Measurements from ENCODE around the gene MAN2B2. TPM values are rescaled to one million over a fixed set of nuclear protein-coding genes. Genes with fewer than 3 reads are reported as not detected.
"Not testable (repeated sequence)": the region's sequence is repeated elsewhere in the genome, so short reads cannot be mapped to it uniquely, and the experiment has no call there.

The MAN2B2 gene
- total RNA-seq, 1 donor from 2014 or later: 13.9 TPM

DNA sequence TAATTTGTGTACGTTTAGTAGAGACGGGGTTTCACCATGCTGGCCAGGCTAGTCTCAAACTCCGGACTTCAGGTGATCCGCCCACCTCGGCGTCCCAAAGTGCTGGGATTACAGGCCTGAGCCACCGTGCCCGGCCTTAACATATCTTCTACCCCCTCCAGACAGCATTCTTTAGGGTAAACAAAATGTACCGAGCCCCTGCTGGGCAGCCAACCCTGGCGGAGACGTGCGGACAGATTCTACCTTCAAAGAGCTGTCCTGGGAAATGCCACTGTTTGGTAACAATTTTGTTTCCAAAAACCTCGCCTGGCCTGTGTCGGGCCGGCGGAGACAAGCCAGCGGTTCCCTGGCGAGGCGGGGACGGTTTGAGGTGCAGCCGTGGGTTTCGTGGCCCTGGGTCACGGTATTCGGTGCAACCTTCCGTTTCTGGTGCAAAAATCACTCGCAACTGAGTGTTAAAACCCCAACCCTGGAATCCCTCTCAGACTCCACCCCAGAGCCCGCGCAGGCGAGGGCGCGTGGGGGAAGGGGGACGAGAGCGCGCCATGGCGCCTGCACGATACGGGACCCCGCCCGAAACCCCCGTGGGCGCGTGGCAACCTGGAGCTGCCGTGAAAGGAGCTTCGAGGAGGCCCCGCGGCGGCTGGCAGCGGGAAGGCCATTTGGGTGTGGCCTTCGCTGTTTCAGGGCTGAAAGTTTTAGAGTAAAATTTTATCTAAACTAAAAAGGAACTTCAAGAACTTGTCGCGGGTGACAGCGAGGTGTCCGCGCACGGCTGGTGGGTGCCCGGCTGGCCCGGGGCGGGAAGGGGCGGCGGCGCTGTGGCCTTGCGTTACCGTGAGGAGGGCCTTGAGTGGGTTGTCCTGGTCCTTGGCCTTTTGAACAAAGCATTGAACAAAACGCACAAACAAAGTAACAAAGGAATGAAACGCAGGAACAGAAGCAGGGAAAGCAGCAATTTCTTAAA, 82.5 kb downstream of the MAN2B2 start:
- H3K4me3 Mint-ChIP-seq: no peak overlapping the region
- H3K36me3 Mint-ChIP-seq (ENCODE audit: low read depth): no peaks in the 10 kb centered on the region
- peaks cover 10% of the 10 kb centered on the region for H3K9me3 Mint-ChIP-seq
- H3K27ac Mint-ChIP-seq: no peak overlapping the region
- no peak for DNase-seq (ENCODE audit: low spot score)
- intact Hi-C loops (cut with micrococcal nuclease): loop anchor here (2.0 kb wide), 2 partner anchors 15 to 17 kb away; partner anchors contain the start of gene MRFAP1
- peaks cover 8% of the 10 kb centered on the region for H3K4me1 Mint-ChIP-seq (ENCODE audit: low read depth)
- H3K27me3 Mint-ChIP-seq (ENCODE audit: insufficient read depth): peaks cover 22% of the 10 kb centered on the region

DNA sequence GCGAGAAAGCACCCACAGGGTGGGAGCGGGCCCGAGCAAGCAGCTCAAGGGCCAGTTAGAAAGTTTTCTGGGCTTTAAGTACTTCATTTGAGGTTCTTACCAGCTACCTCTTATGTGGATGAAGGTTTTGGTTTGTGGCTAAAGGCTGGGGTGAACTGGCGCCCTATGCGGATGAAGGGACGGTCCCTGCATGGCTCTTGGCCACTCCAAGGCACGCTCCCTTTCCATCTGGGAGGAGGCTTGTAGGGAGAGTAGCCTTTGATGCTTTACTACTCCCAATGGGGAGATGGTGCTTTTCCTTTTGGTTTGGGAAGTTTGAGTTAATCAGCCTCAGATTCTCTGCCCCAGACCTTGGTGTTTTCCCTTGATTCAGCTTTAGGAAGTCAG, 83.2 kb downstream of the MAN2B2 start:
- no peaks in the 10 kb centered on the region for H3K36me3 Mint-ChIP-seq (ENCODE audit: low read depth)
- peaks cover 8% of the 10 kb centered on the region for H3K4me1 Mint-ChIP-seq (ENCODE audit: low read depth)
- H3K27ac Mint-ChIP-seq: no peak overlapping the region
- DNase-seq (ENCODE audit: low spot score): no peak
- intact Hi-C loops (cut with micrococcal nuclease): loop anchor here (2.0 kb wide), 2 partner anchors 15 to 17 kb away; partner anchors contain the start of gene MRFAP1
- peak overlapping the region; percentile 59 for H3K4me3 Mint-ChIP-seq
- peaks cover 28% of the 10 kb centered on the region for H3K27me3 Mint-ChIP-seq (ENCODE audit: insufficient read depth)
- H3K9me3 Mint-ChIP-seq: peaks cover 10% of the 10 kb centered on the region

DNA sequence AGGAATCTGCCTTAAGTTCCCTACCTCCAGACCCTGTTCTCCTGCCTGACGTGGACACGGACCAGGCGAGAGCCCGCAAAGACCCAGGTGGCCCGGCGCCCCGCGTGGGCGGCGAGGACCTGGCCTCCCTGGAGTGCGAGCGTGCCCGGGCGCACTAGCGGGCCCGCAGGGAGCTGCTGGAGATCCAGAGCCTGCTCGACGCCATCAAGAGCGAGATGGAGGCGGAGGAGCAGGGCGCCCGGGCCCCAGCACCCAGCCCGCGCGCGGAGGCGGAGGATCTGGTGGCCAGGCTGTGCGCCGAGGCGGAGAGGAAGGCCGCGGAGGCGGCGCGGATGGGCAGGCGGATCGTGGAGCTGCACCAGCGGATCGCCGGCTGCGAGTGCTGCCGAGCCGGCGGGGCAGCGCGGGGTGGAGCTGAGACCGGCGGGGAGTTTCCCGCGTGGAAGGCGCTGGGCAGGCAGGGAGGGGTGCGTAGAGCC, 83.6 kb downstream of the MAN2B2 start:
- H3K9me3 Mint-ChIP-seq: peaks cover 10% of the 10 kb centered on the region
- H3K36me3 Mint-ChIP-seq (ENCODE audit: low read depth): no peaks in the 10 kb centered on the region
- peak overlapping the region; percentile 59 for H3K4me3 Mint-ChIP-seq
- H3K27ac Mint-ChIP-seq: no peak overlapping the region
- H3K4me1 Mint-ChIP-seq (ENCODE audit: low read depth): peaks cover 8% of the 10 kb centered on the region
- peaks cover 31% of the 10 kb centered on the region for H3K27me3 Mint-ChIP-seq (ENCODE audit: insufficient read depth)
- intact Hi-C loops (cut with micrococcal nuclease): loop anchor here (2.0 kb wide), 2 partner anchors 14 to 18 kb away; partner anchors contain the start of gene MRFAP1
- DNase-seq (ENCODE audit: low spot score): peak; percentile 44

DNA sequence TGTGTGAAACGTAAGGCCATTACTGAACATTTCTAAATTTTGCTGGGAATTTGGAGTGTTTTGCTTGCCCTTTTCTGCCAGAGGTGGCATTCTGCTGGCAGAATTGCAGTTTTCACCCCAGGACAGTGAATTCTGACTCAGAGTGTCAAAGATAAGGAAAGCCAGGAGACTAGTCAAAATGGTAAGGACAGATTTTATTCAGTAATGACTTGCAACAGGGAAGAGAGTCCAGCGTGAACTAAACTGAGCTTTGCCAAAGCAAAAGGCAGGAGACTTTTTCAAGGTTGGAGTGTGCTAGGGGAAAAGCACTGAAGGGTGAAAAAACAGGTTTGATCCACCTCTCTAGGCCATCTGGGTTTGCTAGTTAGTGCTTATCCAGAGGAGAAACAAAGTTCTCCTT, 84.9 kb downstream of the MAN2B2 start:
- intact Hi-C loops (cut with micrococcal nuclease): loop anchor here (2.0 kb wide), 2 partner anchors 13 to 19 kb away; partner anchors contain the start of gene MRFAP1
- H3K27me3 Mint-ChIP-seq (ENCODE audit: insufficient read depth): peaks cover 35% of the 10 kb centered on the region
- peaks cover 8% of the 10 kb centered on the region for H3K4me1 Mint-ChIP-seq (ENCODE audit: low read depth)
- H3K36me3 Mint-ChIP-seq (ENCODE audit: low read depth): no peaks in the 10 kb centered on the region
- no peak for DNase-seq (ENCODE audit: low spot score)
- H3K4me3 Mint-ChIP-seq: no peak overlapping the region
- H3K9me3 Mint-ChIP-seq: peaks cover 10% of the 10 kb centered on the region
- no peak overlapping the region for H3K27ac Mint-ChIP-seq

GRCh38 chr4:6660430-6660829, 85.4 kb downstream of the MAN2B2 start:
- peaks cover 8% of the 10 kb centered on the region for H3K4me1 Mint-ChIP-seq (ENCODE audit: low read depth)
- no peak overlapping the region for H3K4me3 Mint-ChIP-seq
- intact Hi-C loops (cut with micrococcal nuclease): no loop called here
- H3K27ac Mint-ChIP-seq: no peak overlapping the region
- H3K9me3 Mint-ChIP-seq: peaks cover 5% of the 10 kb centered on the region
- H3K27me3 Mint-ChIP-seq (ENCODE audit: insufficient read depth): peaks cover 35% of the 10 kb centered on the region
- no peak for DNase-seq (ENCODE audit: low spot score)
- no peaks in the 10 kb centered on the region for H3K36me3 Mint-ChIP-seq (ENCODE audit: low read depth)

DNA sequence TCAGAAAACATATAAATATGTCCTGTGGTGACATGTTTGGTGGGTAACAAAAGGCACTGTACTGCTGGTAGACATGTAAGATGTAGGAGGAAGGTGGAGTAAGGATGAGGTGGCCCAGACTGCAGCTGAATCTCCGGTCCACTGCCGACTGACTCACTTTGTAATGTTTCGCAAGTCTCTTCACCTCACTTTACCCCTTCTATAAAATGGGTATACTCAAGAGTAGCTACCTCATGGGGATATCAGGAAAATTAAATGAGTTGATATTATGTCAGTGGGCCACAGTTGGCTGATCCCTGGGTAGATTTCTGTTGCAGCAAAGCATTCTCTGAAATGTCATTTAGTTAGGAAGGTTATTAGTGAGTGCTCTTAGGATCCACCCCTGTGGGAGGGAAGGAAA, 87.6 kb downstream of the MAN2B2 start:
- peaks cover 8% of the 10 kb centered on the region for H3K4me1 Mint-ChIP-seq (ENCODE audit: low read depth)
- intact Hi-C loops (cut with micrococcal nuclease): no loop called here
- H3K27me3 Mint-ChIP-seq (ENCODE audit: insufficient read depth): peaks cover 35% of the 10 kb centered on the region
- H3K27ac Mint-ChIP-seq: no peak overlapping the region
- no peaks in the 10 kb centered on the region for H3K36me3 Mint-ChIP-seq (ENCODE audit: low read depth)
- no peak overlapping the region for H3K4me3 Mint-ChIP-seq
- no peaks in the 10 kb centered on the region for H3K9me3 Mint-ChIP-seq
- DNase-seq (ENCODE audit: low spot score): no peak

DNA sequence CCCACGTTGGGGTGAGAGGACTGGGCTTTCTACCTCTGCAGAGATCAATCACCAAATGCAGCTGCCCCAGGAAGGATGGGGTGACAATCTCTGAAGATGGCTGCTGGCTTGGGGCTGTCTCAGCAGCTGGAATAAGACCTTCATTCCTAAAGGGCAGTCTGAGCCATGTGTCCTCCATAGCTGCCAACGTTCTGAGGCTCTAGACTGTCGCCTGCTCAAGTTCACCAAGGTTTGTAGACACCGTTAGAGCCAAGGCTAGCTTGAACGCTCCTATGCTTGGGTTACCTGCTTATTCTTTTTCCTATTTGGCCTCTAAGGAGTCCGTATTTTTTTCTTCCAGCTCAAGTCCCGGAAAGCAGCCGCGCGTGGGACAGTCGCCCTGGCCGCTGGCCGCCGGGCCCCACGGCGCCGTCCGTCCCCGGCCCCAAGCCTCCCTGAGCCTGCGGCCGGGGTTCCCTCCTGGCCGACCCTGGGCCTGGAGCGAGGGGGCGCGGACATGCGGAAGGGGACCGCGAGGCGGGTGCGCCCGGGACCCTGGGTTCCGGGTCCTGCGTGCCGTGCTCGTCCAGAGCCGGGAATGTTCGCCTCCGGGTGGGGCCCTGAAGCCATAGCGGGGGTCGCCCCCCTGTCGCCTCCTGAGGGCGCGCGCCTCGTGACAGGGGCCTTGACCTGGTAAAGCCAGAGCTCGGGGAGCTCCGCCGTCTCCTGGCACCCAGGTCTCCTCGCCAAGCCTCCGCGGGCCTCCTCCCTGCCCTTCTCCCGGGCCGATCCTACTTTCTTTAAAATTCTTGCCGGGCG, 88.8 kb downstream of the MAN2B2 start:
- peaks cover 8% of the 10 kb centered on the region for H3K4me1 Mint-ChIP-seq (ENCODE audit: low read depth)
- no peaks in the 10 kb centered on the region for H3K36me3 Mint-ChIP-seq (ENCODE audit: low read depth)

GRCh38 chr4:6665320-6665654, 90.3 kb downstream of the MAN2B2 start:
- Mint-ChIP-seq H3K9me3 (no peaks in the 10 kb centered on the region), H3K36me3 (ENCODE audit: low read depth) (no peaks in the 10 kb centered on the region), H3K27me3 (ENCODE audit: insufficient read depth) (peaks cover 30% of the 10 kb centered on the region), H3K4me3 (no peak overlapping the region), H3K27ac (no peak overlapping the region), H3K4me1 (ENCODE audit: low read depth) (peaks cover 1% of the 10 kb centered on the region)
- intact Hi-C loops (cut with micrococcal nuclease): no loop called here
- DNase-seq (ENCODE audit: low spot score): no peak

More for the DNA sequence above, 88.8 kb downstream of the MAN2B2 start:
- Mint-ChIP-seq H3K4me3 (no peak overlapping the region), H3K27ac (no peak overlapping the region), H3K27me3 (ENCODE audit: insufficient read depth) (peaks cover 37% of the 10 kb centered on the region), H3K9me3 (no peaks in the 10 kb centered on the region)
- intact Hi-C loops (cut with micrococcal nuclease): no loop called here
- DNase-seq (ENCODE audit: low spot score): no peak

DNA sequence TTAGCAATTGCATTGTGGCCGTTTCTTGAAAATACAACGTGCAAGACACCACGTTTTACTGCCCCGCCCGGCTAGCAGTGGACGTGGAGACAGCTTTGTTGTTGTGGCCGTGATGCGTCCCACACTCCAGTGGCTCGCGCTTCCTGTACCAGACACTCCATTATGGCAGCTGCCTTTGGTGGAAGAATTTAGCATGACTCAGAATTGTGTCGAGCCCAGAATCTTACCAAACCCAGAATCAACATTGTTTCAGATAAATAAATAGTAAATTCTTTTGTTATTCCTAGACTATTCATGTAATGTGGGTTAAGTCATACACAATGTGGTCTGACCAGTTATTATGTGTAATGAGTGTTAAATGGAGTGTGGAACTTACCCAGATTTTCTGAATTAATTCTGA, 93.4 kb downstream of the MAN2B2 start:
- H3K27me3 Mint-ChIP-seq (ENCODE audit: insufficient read depth): peaks cover 10% of the 10 kb centered on the region
- H3K27ac Mint-ChIP-seq: no peak overlapping the region
- H3K4me1 Mint-ChIP-seq (ENCODE audit: low read depth): peaks cover 5% of the 10 kb centered on the region
- H3K9me3 Mint-ChIP-seq: no peaks in the 10 kb centered on the region
- no peaks in the 10 kb centered on the region for H3K36me3 Mint-ChIP-seq (ENCODE audit: low read depth)
- no peak overlapping the region for H3K4me3 Mint-ChIP-seq
- intact Hi-C loops (cut with micrococcal nuclease): no loop called here
- DNase-seq (ENCODE audit: low spot score): no peak

- Mint-ChIP-seq H3K36me3 (ENCODE audit: low read depth) (peaks cover 21% of the 10 kb centered on the region), H3K4me1 (ENCODE audit: low read depth) (peaks cover 31% of the 10 kb centered on the region), H3K27ac (no peak overlapping the region), H3K4me3 (no peak overlapping the region), H3K27me3 (ENCODE audit: insufficient read depth) (peaks cover 2% of the 10 kb centered on the region), H3K9me3 (no peaks in the 10 kb centered on the region)
- no peak for DNase-seq (ENCODE audit: low spot score)
- intact Hi-C loops (cut with micrococcal nuclease): loop anchor here (2.0 kb wide), 1 partner anchor 13 kb away; no protein-coding TSS in a partner anchor
These were observed 96.7 kb downstream of the MAN2B2 start for GRCh38 chr4:6671648-6672047.

DNA sequence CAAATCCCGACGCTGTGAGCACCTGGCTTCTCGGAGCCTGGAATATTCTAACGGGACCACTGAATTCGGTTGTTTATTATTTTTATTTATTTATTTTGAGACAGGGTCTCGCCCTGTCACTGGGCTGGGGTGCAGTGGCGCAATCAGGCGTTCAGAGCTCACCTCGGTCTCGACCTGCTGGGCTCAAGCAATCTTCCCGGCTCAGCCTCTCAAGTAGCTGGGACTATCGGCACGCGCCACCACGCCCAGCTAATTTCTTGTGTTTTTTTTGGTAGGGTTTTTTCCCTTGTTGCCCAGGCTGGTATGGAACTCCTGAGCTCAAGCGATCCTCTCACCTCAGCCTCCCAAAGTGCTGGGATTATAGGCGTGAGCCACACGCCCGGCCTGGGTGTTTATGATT, 97.1 kb downstream of the MAN2B2 start:
- intact Hi-C loops (cut with micrococcal nuclease): loop anchor here (2.0 kb wide), 1 partner anchor 13 kb away; no protein-coding TSS in a partner anchor
- no peak for DNase-seq (ENCODE audit: low spot score)
- Mint-ChIP-seq H3K4me1 (ENCODE audit: low read depth) (peaks cover 35% of the 10 kb centered on the region), H3K9me3 (no peaks in the 10 kb centered on the region), H3K27me3 (ENCODE audit: insufficient read depth) (peaks cover 2% of the 10 kb centered on the region), H3K36me3 (ENCODE audit: low read depth) (peaks cover 24% of the 10 kb centered on the region), H3K27ac (no peak overlapping the region), H3K4me3 (no peak overlapping the region)

- H3K36me3 Mint-ChIP-seq (ENCODE audit: low read depth): peaks cover 30% of the 10 kb centered on the region
- H3K4me3 Mint-ChIP-seq: peak overlapping the region; percentile 98
- intact Hi-C loops (cut with micrococcal nuclease): loop anchor here (1.0 to 2.0 kb wide), 3 partner anchors 14 to 431 kb away; partner anchors contain the start of gene MRFAP1
- not testable (repeated sequence) for DNase-seq (ENCODE audit: low spot score); H3K9me3 Mint-ChIP-seq; H3K27me3 Mint-ChIP-seq (ENCODE audit: insufficient read depth); H3K27ac Mint-ChIP-seq
- H3K4me1 Mint-ChIP-seq (ENCODE audit: low read depth): peaks cover 41% of the 10 kb centered on the region
These were observed 97.7 kb downstream of the MAN2B2 start for GRCh38 chr4:6672541-6673190.

Data from activated T-helper 1 cell treated with anti-CD3 and anti-CD28 coated beads, Interleukin-12 subunit alpha, Interleukin-12 subunit beta, Interleukin-2, Interleukin-4 antibody, amounts not matched to agents 30 ng/mL and 10 ng/mL and 1 ng/mL, durations not matched to agents 14 hours and 24 hours and 36 hours (primary cell).